T-cell (primary cell): ENCODE measurements around the gene CLASP1. TPM values are rescaled to one million over a fixed set of nuclear protein-coding genes. Genes with fewer than 3 reads are reported as not detected.

Source experiments
- ATAC-seq, 4 experiments: fragments of 200-7000 bp in 3 of 4; fragments of 150-1000 bp in 1 of 4; cut with Tn5 transposase; replicated peaks in 1 of 4; 1 replicate in 3 of 4; 2 replicates in 1 of 4; pipeline ENCODE4 v1.10.0; 2021; ENCODE audit warnings: moderate library complexity in 3 of 4, mild to moderate bottlenecking in 2 of 4, moderate number of reproducible peaks in 1 of 4
- CTCF ChIA-PET, 2 donors: fragments of 300-600 bp; sonication (Branson Sonifier 250); formaldehyde crosslinking; loops; one replicate each; lab custom pipeline; 2022; ENCODE audit warnings: antibody characterized with exemption in 2 of 2; lab: Charles Lee
- POLR2A ChIA-PET, 2 donors: fragments of 300-600 bp; sonication (Branson Sonifier 250); formaldehyde crosslinking; loops; one replicate each; lab custom pipeline; 2022; ENCODE audit warnings: antibody characterized with exemption in 2 of 2; lab: Charles Lee
- DNase-seq, 35 experiments: peaks; one replicate each; pipeline versions ENCODE4 v3.0.0 to v3.0.0-alpha.2; 2013 to 2023
- H3K27ac ChIP-seq: one replicate; pipeline ENCODE4 v1.5.1; 2013; ENCODE audit warnings: low read length
- H3K27me3 ChIP-seq, 2 experiments: replicated peaks in 1 of 2; 1 replicate in 1 of 2; 2 replicates in 1 of 2; pipeline versions ENCODE4 v1.6.1 to v1.7.0; 2013; ENCODE audit warnings: low read length in 1 of 2, mixed read lengths in 1 of 2; ENCODE audit not compliant: control insufficient read depth in 2 of 2, insufficient read depth in 2 of 2; ENCODE audit errors: extremely low read depth in 1 of 2
- H3K36me3 ChIP-seq, 2 donors: 1 replicate in 1 of 2; 2 replicates in 1 of 2; pipeline versions ENCODE4 v1.6.1 to v1.7.0; 2013; ENCODE audit warnings: low read length in 1 of 2; ENCODE audit not compliant: control insufficient read depth in 2 of 2, insufficient read depth in 1 of 2; ENCODE audit errors: extremely low read depth in 1 of 2
- H3K4me1 ChIP-seq, 2 experiments: 1 replicate in 1 of 2; 2 replicates in 1 of 2; pipeline versions ENCODE4 v1.6.1 to v1.7.0; 2013; ENCODE audit warnings: low read length in 2 of 2, mixed read lengths in 1 of 2; ENCODE audit not compliant: insufficient read depth in 2 of 2, control insufficient read depth in 1 of 2; ENCODE audit errors: extremely low read depth in 1 of 2
- H3K4me3 ChIP-seq, 2 donors: 1 replicate in 1 of 2; 2 replicates in 1 of 2; pipeline versions ENCODE4 v1.5.1 to v1.7.0; 2013; ENCODE audit warnings: mild to moderate bottlenecking in 2 of 2, low read length in 1 of 2, moderate library complexity in 1 of 2; ENCODE audit not compliant: control insufficient read depth in 1 of 2; ENCODE audit errors: extremely low read depth in 1 of 2
- H3K9me3 ChIP-seq: 2 replicates; pipeline ENCODE4 v1.7.0; 2013
- H3K27ac Mint-ChIP-seq, 2 donors: one replicate each; pipeline ENCODE4 v1.8.0; 2020 to 2021; ENCODE audit warnings: mild to moderate bottlenecking in 2 of 2, mixed read lengths in 2 of 2
- H3K27me3 Mint-ChIP-seq, 2 donors: one replicate each; pipeline ENCODE4 v1.8.0; 2021 to 2022; ENCODE audit warnings: mixed read lengths in 2 of 2
- H3K36me3 Mint-ChIP-seq: one replicate; pipeline ENCODE4 v1.8.0; 2021; ENCODE audit warnings: mixed read lengths
- H3K4me1 Mint-ChIP-seq, 3 donors: one replicate each; pipeline ENCODE4 v1.8.0; 2020 to 2022; ENCODE audit warnings: mixed read lengths in 3 of 3, mild to moderate bottlenecking in 1 of 3
- H3K4me3 Mint-ChIP-seq, 3 donors: one replicate each; pipeline ENCODE4 v1.8.0; 2020 to 2022; ENCODE audit warnings: mild to moderate bottlenecking in 3 of 3, mixed read lengths in 3 of 3, moderate library complexity in 3 of 3
- H3K9me3 Mint-ChIP-seq, 3 donors: one replicate each; pipeline ENCODE4 v1.8.0; 2020 to 2022; ENCODE audit warnings: mixed read lengths in 3 of 3
- WGBS: methylation state at CpG from one replicate; pipeline ENCODE4 v1.1.5; 2013; ENCODE audit warnings: missing lambda C conversion rate; ENCODE audit not compliant: insufficient coverage; 5-methylcytosine and 5-hydroxymethylcytosine counted together
- total RNA-seq, 35 experiments: library from RNA in 6 of 35; stranded (reverse) in 6 of 35; fragments of 120-200 nt in 1 of 35; gene quantifications; one replicate each; pipeline versions ENCODE4 v1.2.1 to v1.2.4 and lab custom pipeline; 2013 to 2026

The CLASP1 gene
- total RNA-seq, 5 donors from 2014 or later (not counting 1 experiment from before 2014, with no cell fraction given) = 57.8 to 72.8 (median 65.1) TPM

GRCh38 chr2:121486191-121486790 is 163.0 kb downstream of the CLASP1 start:
- peaks cover 2 to 8% of the 10 kb centered on the region in 2 donors for H3K36me3 ChIP-seq
- no peaks in the 10 kb centered on the region for H3K9me3 Mint-ChIP-seq
- H3K4me1 ChIP-seq = peaks cover 3 to 9% of the 10 kb centered on the region in 2 experiments
- no peaks in the 10 kb centered on the region for H3K27me3 Mint-ChIP-seq
- H3K27ac Mint-ChIP-seq = no peak overlapping the region
- DNase-seq (no peak), ATAC-seq (no peak)
- CTCF ChIA-PET = no interaction called here
- H3K36me3 Mint-ChIP-seq = peaks cover 16% of the 10 kb centered on the region
- H3K27ac ChIP-seq = no peak overlapping the region
- no peaks in the 10 kb centered on the region for H3K27me3 ChIP-seq
- H3K4me3 ChIP-seq = no peak overlapping the region
- H3K4me1 Mint-ChIP-seq = peaks cover 31 to 35% (median 35%) of the 10 kb centered on the region in 3 donors
- H3K9me3 ChIP-seq = no peaks in the 10 kb centered on the region
- POLR2A ChIA-PET = no interaction called here
- H3K4me3 Mint-ChIP-seq = no peak overlapping the region

GRCh38 chr2:121485039-121485438 is 164.2 kb downstream of the CLASP1 start:
- DNase-seq (no peak), ATAC-seq (no peak)
- ChIA-PET CTCF (no interaction called here), POLR2A (no interaction called here)
- Histone ChIP-seq H3K27me3 (no peaks in the 10 kb centered on the region), H3K9me3 (no peaks in the 10 kb centered on the region), H3K4me3 (no peak overlapping the region), H3K36me3 (peaks cover 2 to 8% of the 10 kb centered on the region in 2 donors), H3K4me1 (peaks cover 8 to 9% of the 10 kb centered on the region in 2 experiments), H3K27ac (no peak overlapping the region)
- H3K27ac Mint-ChIP-seq = no peak overlapping the region
- H3K4me1 Mint-ChIP-seq = peaks cover 28 to 36% (median 30%) of the 10 kb centered on the region in 3 donors
- H3K36me3 Mint-ChIP-seq = peaks cover 20% of the 10 kb centered on the region
- no peaks in the 10 kb centered on the region for H3K9me3 Mint-ChIP-seq
- H3K4me3 Mint-ChIP-seq = no peak overlapping the region
- no peaks in the 10 kb centered on the region for H3K27me3 Mint-ChIP-seq

- DNase-seq (no peak), ATAC-seq (no peak)
- Histone ChIP-seq H3K4me3 (no peak overlapping the region), H3K27ac (no peak overlapping the region), H3K36me3 (peaks cover 2 to 8% of the 10 kb centered on the region in 2 donors), H3K4me1 (peaks cover 0 to 8% of the 10 kb centered on the region in 2 experiments), H3K9me3 (no peaks in the 10 kb centered on the region), H3K27me3 (no peaks in the 10 kb centered on the region)
- no peaks in the 10 kb centered on the region for H3K9me3 Mint-ChIP-seq
- CTCF ChIA-PET = no interaction called here
- H3K4me3 Mint-ChIP-seq = no peak overlapping the region
- no peaks in the 10 kb centered on the region for H3K27me3 Mint-ChIP-seq
- POLR2A ChIA-PET = no interaction called here
- H3K36me3 Mint-ChIP-seq = peaks cover 23% of the 10 kb centered on the region
- WGBS = no CpG with 5 or more reads among the region's 2 CpGs
- no peak overlapping the region for H3K27ac Mint-ChIP-seq
- H3K4me1 Mint-ChIP-seq = peaks cover 29 to 38% (median 33%) of the 10 kb centered on the region in 3 donors
These were observed 165.4 kb downstream of the CLASP1 start for GRCh38 chr2:121483846-121484245.

GRCh38 chr2:121483021-121483420 is 166.2 kb downstream of the CLASP1 start:
- no peak overlapping the region for H3K27ac Mint-ChIP-seq
- H3K36me3 Mint-ChIP-seq = peaks cover 23% of the 10 kb centered on the region
- WGBS = no CpG with 5 or more reads among the region's 1 CpG
- POLR2A ChIA-PET = interaction anchor here in 1 of 2 donors (0.6 kb wide), 1 partner anchor 24 kb away, joined by 3 read pairs; no protein-coding TSS in a partner anchor
- peaks cover 29 to 38% (median 34%) of the 10 kb centered on the region in 3 donors for H3K4me1 Mint-ChIP-seq
- CTCF ChIA-PET = interaction anchor here in 1 of 2 donors (0.5 kb wide), 1 partner anchor 13 kb away, joined by 3 read pairs; no protein-coding TSS in a partner anchor
- DNase-seq = no peak
- H3K4me3 Mint-ChIP-seq = no peak overlapping the region
- no peak for ATAC-seq
- Histone ChIP-seq H3K9me3 (no peaks in the 10 kb centered on the region), H3K27ac (no peak overlapping the region), H3K4me1 (peaks cover 0 to 5% of the 10 kb centered on the region in 2 experiments), H3K4me3 (no peak overlapping the region), H3K27me3 (no peaks in the 10 kb centered on the region), H3K36me3 (peaks cover 2 to 8% of the 10 kb centered on the region in 2 donors)
- H3K9me3 Mint-ChIP-seq = no peaks in the 10 kb centered on the region
- H3K27me3 Mint-ChIP-seq = no peaks in the 10 kb centered on the region

- POLR2A ChIA-PET = no interaction called here
- CTCF ChIA-PET = no interaction called here
- WGBS = no CpG with 5 or more reads among the region's 5 CpGs
- no peak overlapping the region for H3K27ac ChIP-seq
- H3K4me1 ChIP-seq = peaks cover 0 to 5% of the 10 kb centered on the region in 2 experiments
- no peak overlapping the region for H3K4me3 ChIP-seq
- H3K27me3 Mint-ChIP-seq = no peaks in the 10 kb centered on the region
- ATAC-seq (no peak), DNase-seq (no peak)
- H3K27me3 ChIP-seq = no peaks in the 10 kb centered on the region
- no peak overlapping the region for H3K4me3 Mint-ChIP-seq
- H3K9me3 Mint-ChIP-seq = no peaks in the 10 kb centered on the region
- H3K36me3 Mint-ChIP-seq = peaks cover 23% of the 10 kb centered on the region
- no peak overlapping the region for H3K27ac Mint-ChIP-seq
- no peaks in the 10 kb centered on the region for H3K9me3 ChIP-seq
- H3K36me3 ChIP-seq = peaks cover 2 to 8% of the 10 kb centered on the region in 2 donors
- H3K4me1 Mint-ChIP-seq = peaks cover 35 to 49% (median 42%) of the 10 kb centered on the region in 3 donors
These were observed 168.4 kb downstream of the CLASP1 start for GRCh38 chr2:121480826-121481225.

GRCh38 chr2:121479882-121480522 is 169.3 kb downstream of the CLASP1 start:
- ChIA-PET POLR2A (no interaction called here), CTCF (no interaction called here)
- no peak overlapping the region for H3K27ac ChIP-seq
- Mint-ChIP-seq H3K27ac (no peak overlapping the region), H3K4me3 (no peak overlapping the region), H3K36me3 (peaks cover 23% of the 10 kb centered on the region), H3K9me3 (no peaks in the 10 kb centered on the region), H3K4me1 (peaks cover 35 to 57% (median 46%) of the 10 kb centered on the region in 3 donors), H3K27me3 (no peaks in the 10 kb centered on the region)
- WGBS = 94% methylated on average over 6 of the region's 8 CpGs
- ATAC-seq = no peak
- H3K4me1 ChIP-seq = peaks cover 0 to 5% of the 10 kb centered on the region in 2 experiments
- no peak overlapping the region for H3K4me3 ChIP-seq
- no peaks in the 10 kb centered on the region for H3K9me3 ChIP-seq
- H3K27me3 ChIP-seq = no peaks in the 10 kb centered on the region
- DNase-seq = no peak
- peaks cover 2 to 8% of the 10 kb centered on the region in 2 donors for H3K36me3 ChIP-seq
